ENCODE measurements around the gene FCRLA. TPM values are rescaled to one million over a fixed set of nuclear protein-coding genes. Genes with fewer than 3 reads are reported as not detected.

Gene FCRLA
- total and polyA plus RNA-seq, 9 donors, result 0.23 to 0.74 (median 0.43) TPM; not detected in 1

GRCh38 chr1:161749509-161750407, 42.7 kb downstream of the FCRLA start, which contains the start of gene DUSP12:
TSS of gene DUSP12 (plus strand) at chr1:161749786. CDS start at chr1:161749802, 16 bp downstream.
- H3K27me3 ChIP-seq (ENCODE audit: control insufficient read depth, insufficient read depth, low read length), result no peaks in the 10 kb centered on the region
- H3K36me3 ChIP-seq (ENCODE audit: control insufficient read depth, insufficient read depth, low read length), result peaks cover 13% of the 10 kb centered on the region
- WGBS (ENCODE audit: insufficient coverage), result under 1% methylated on average over 50 of the region's 65 CpGs
- DNase-seq, result peak; percentile 99
- H3K9me3 ChIP-seq (replicated peaks; ENCODE audit: control insufficient read depth, low read depth, low read length), result no peaks in the 10 kb centered on the region
- H3K4me3 ChIP-seq (ENCODE audit: low read length), result peak within 1 kb of the TSS; percentile 95
- peaks cover 10% of the 10 kb centered on the region for H3K4me1 ChIP-seq (ENCODE audit: control insufficient read depth, insufficient read depth, low read length)
- H3K27ac ChIP-seq (ENCODE audit: low read length), result peak within 1 kb of the TSS; percentile 98

GRCh38 chr1:161763522-161764098, 56.6 kb downstream of the FCRLA start:
- no peaks in the 10 kb centered on the region for H3K9me3 ChIP-seq (replicated peaks; ENCODE audit: control insufficient read depth, low read depth, low read length)
- H3K4me1 ChIP-seq (ENCODE audit: control insufficient read depth, insufficient read depth, low read length), result peaks cover 3% of the 10 kb centered on the region
- no peak for DNase-seq
- no peak overlapping the region for H3K4me3 ChIP-seq (ENCODE audit: low read length)
- H3K36me3 ChIP-seq (ENCODE audit: control insufficient read depth, insufficient read depth, low read length), result peaks cover 5% of the 10 kb centered on the region
- H3K27ac ChIP-seq (ENCODE audit: low read length), result no peak overlapping the region
- H3K27me3 ChIP-seq (ENCODE audit: control insufficient read depth, insufficient read depth, low read length), result no peaks in the 10 kb centered on the region
- WGBS (ENCODE audit: insufficient coverage), result no CpG with 5 or more reads among the region's 7 CpGs

Other genes with a start within 250 kb of the FCRLA start
- gene FCGR2A, start 201.8 kb upstream of the FCRLA start, total RNA-seq, result 4.8 TPM
- 1 to 10 TPM; 3.7 to 6.5 (median 5.1) TPM for gene FCGR2A, start 201.8 kb upstream of the FCRLA start, polyA plus RNA-seq (ENCODE audit: insufficient read depth in 1 of 8, insufficient read length in 8 of 8, low replicate concordance in 1 of 8)
- gene HSPA6, start 182.7 kb upstream of the FCRLA start, total RNA-seq, result 0.49 TPM
- gene HSPA6, start 182.7 kb upstream of the FCRLA start, polyA plus RNA-seq (ENCODE audit: insufficient read depth in 1 of 8, insufficient read length in 8 of 8, low replicate concordance in 1 of 8), result under 1 TPM; 0.31 to 0.84 (median 0.61) TPM
- gene FCGR3A, start 157.4 kb upstream of the FCRLA start, total RNA-seq, result 0.66 TPM
- gene FCGR3A, start 157.4 kb upstream of the FCRLA start, polyA plus RNA-seq (ENCODE audit: insufficient read depth in 1 of 8, insufficient read length in 8 of 8, low replicate concordance in 1 of 8), result 1 to 10 TPM in 7 of 8 donors, under 1 TPM in 1; 0.99 to 3.1 (median 1.9) TPM
- 0.13 TPM for gene FCGR3B, start 76.1 kb upstream of the FCRLA start, total RNA-seq
- 1 to 10 TPM in 2 of 8 donors, under 1 TPM in 6; 0.14 to 1.8 (median 0.55) TPM for gene FCGR3B, start 76.1 kb upstream of the FCRLA start, polyA plus RNA-seq (ENCODE audit: insufficient read depth in 1 of 8, insufficient read length in 8 of 8, low replicate concordance in 1 of 8)
- gene FCGR2B, start 44.1 kb upstream of the FCRLA start, total RNA-seq, result 0.22 TPM
- gene FCGR2B, start 44.1 kb upstream of the FCRLA start, polyA plus RNA-seq (ENCODE audit: insufficient read depth in 1 of 8, insufficient read length in 8 of 8, low replicate concordance in 1 of 8), result under 1 TPM in 7 of 8 donors, not detected in 1; 0.07 to 0.42 (median 0.15) TPM
- gene FCRLB, start 14.3 kb downstream of the FCRLA start, total RNA-seq, result 0.40 TPM
- gene FCRLB, start 14.3 kb downstream of the FCRLA start, polyA plus RNA-seq (ENCODE audit: insufficient read depth in 1 of 8, insufficient read length in 8 of 8, low replicate concordance in 1 of 8), result under 1 TPM; 0.31 to 0.79 (median 0.43) TPM
- gene DUSP12, start 42.6 kb downstream of the FCRLA start, total RNA-seq, result 32.3 TPM
- 10 to 100 TPM; 21.6 to 27.1 (median 23.5) TPM for gene DUSP12, start 42.6 kb downstream of the FCRLA start, polyA plus RNA-seq (ENCODE audit: insufficient read depth in 1 of 8, insufficient read length in 8 of 8, low replicate concordance in 1 of 8)
- 15.5 TPM for gene ATF6, start 59.1 kb downstream of the FCRLA start, total RNA-seq
- 10 to 100 TPM; 13.4 to 21.0 (median 16.4) TPM for gene ATF6, start 59.1 kb downstream of the FCRLA start, polyA plus RNA-seq (ENCODE audit: insufficient read depth in 1 of 8, insufficient read length in 8 of 8, low replicate concordance in 1 of 8)

Measured in muscle of leg (tissue), 11 donors.